GM23248 (cell line): ENCODE results near the gene ITSN2. TPM values are rescaled to one million over a fixed set of nuclear protein-coding genes. Genes with fewer than 3 reads are reported as not detected.

Experiments used
- DNase-seq: peaks from one replicate; pipeline ENCODE4 v3.0.0-alpha.2; 2015
- H2AFZ ChIP-seq: fragments of 200-600 bp; sonication (generic); 2 replicates; pipeline ENCODE4 v1.6.1; 2016; ENCODE audit warnings: antibody characterized with exemption
- H3F3A ChIP-seq: fragments of 200-600 bp; sonication (generic); 2 replicates; pipeline ENCODE4 v1.6.1; 2016; ENCODE audit warnings: mild to moderate bottlenecking, antibody characterized with exemption, mixed run types; ENCODE audit not compliant: insufficient read depth
- H3K27ac ChIP-seq: fragments of 200-600 bp; sonication (generic); 2 replicates; pipeline ENCODE4 v1.5.1; 2016; ENCODE audit warnings: mild to moderate bottlenecking
- H3K27me3 ChIP-seq: fragments of 200-600 bp; sonication (generic); replicated peaks from 2 replicates; pipeline ENCODE4 v1.6.1; 2016; ENCODE audit warnings: mild to moderate bottlenecking; ENCODE audit not compliant: insufficient read depth
- H3K36me3 ChIP-seq: fragments of 200-600 bp; sonication (generic); 2 replicates; pipeline ENCODE4 v1.6.1; 2016; ENCODE audit warnings: low read depth, mild to moderate bottlenecking
- H3K4me1 ChIP-seq: fragments of 200-600 bp; sonication (generic); 2 replicates; pipeline ENCODE4 v1.6.1; 2016; ENCODE audit warnings: mild to moderate bottlenecking; ENCODE audit not compliant: insufficient read depth
- H3K4me2 ChIP-seq: fragments of 200-600 bp; sonication (generic); one replicate; pipeline ENCODE4 v1.6.1; 2016; ENCODE audit warnings: mild to moderate bottlenecking; ENCODE audit not compliant: unreplicated experiment
- H3K4me3 ChIP-seq: fragments of 200-600 bp; sonication (generic); 2 replicates; pipeline ENCODE4 v1.5.1; 2016; ENCODE audit warnings: mild to moderate bottlenecking
- H3K79me2 ChIP-seq: fragments of 200-600 bp; sonication (generic); 2 replicates; pipeline ENCODE4 v1.6.1; 2016; ENCODE audit warnings: mild to moderate bottlenecking; ENCODE audit not compliant: insufficient read depth
- H3K9ac ChIP-seq: fragments of 200-600 bp; sonication (generic); 2 replicates; pipeline ENCODE4 v1.6.1; 2016; ENCODE audit warnings: mild to moderate bottlenecking
- H3K9me2 ChIP-seq: fragments of 200-600 bp; sonication (generic); 2 replicates; pipeline ENCODE4 v1.6.1; 2016; ENCODE audit warnings: mixed run types, mild to moderate bottlenecking, moderate library complexity; ENCODE audit not compliant: insufficient read depth
- H3K9me3 ChIP-seq: fragments of 200-600 bp; sonication (generic); one replicate; pipeline ENCODE4 v1.6.1; 2017; ENCODE audit warnings: low read depth
- H4K20me1 ChIP-seq: fragments of 200-600 bp; sonication (generic); 2 replicates; pipeline ENCODE4 v1.6.0; 2016; ENCODE audit not compliant: insufficient read depth
- EZH2 ChIP-seq: fragments of 200-600 bp; sonication (generic); IDR thresholded peaks from 2 replicates; pipeline ENCODE4 v1.6.1; 2018; ENCODE audit warnings: antibody characterized with exemption, mild to moderate bottlenecking; ENCODE audit not compliant: insufficient read depth, poor library complexity, severe bottlenecking
- EZH2phosphoT487 ChIP-seq: fragments of 200-600 bp; sonication (generic); IDR thresholded peaks from 2 replicates; pipeline ENCODE4 v1.6.1; 2018; ENCODE audit warnings: antibody characterized with exemption, moderate library complexity, mild to moderate bottlenecking, low read depth; ENCODE audit not compliant: insufficient read depth
- WGBS, 2 experiments: methylation state at CpG; one replicate each; pipeline ENCODE4 v1.1.6; 2015 to 2017; ENCODE audit warnings: low lambda C conversion rate in 2 of 2, low coverage in 1 of 2; ENCODE audit errors: missing lambda C conversion rate in 2 of 2; 5-methylcytosine and 5-hydroxymethylcytosine counted together
- in situ Hi-C: fragments of 300-500 bp; cut with MboI; formaldehyde crosslinking; loops from 2 replicates; pipeline ENCODE4 v1.15.0; 2020
- polyA plus RNA-seq: library from polyadenylated mRNA; unstranded; fragments of >200 nt; fragmentation: Nextera tagmentation; extraction: Ambion mirVana; gene quantifications from 2 replicates; pipeline ENCODE4 v1.2.1, GENCODE V29; 2016
- total RNA-seq: library from RNA; depleted of rRNA; stranded (reverse); fragments of >200 nt; shearing (Covaris generic); gene quantifications from 2 replicates; pipeline ENCODE4 v1.2.3, GENCODE V29; 2014

The ITSN2 gene
- total and polyA plus RNA-seq, 2 experiments from 2014 or later = 12.9 to 19.2 TPM

- Histone ChIP-seq H3K4me3 (no peak overlapping the region), H2AFZ (no peak overlapping the region), H3K4me2 (no peak overlapping the region), H3K36me3 (peaks cover 12% of the 10 kb centered on the region), H3K79me2 (no peaks in the 10 kb centered on the region), H3K4me1 (peaks cover 5% of the 10 kb centered on the region; the same call in 1 of the 2 replicates), H3K27ac (no peak overlapping the region), H4K20me1 (no peaks in the 10 kb centered on the region), H3F3A (no peaks in the 10 kb centered on the region), H3K9ac (no peak overlapping the region), H3K9me3 (no peaks in the 10 kb centered on the region), H3K9me2 (no peaks in the 10 kb centered on the region), H3K27me3 (no peaks in the 10 kb centered on the region)
- no peak for DNase-seq
- in situ Hi-C loops = no loop called here
- 100% methylated on average over 2 of the region's 2 CpGs for WGBS, 2 experiments
- TF ChIP-seq EZH2 (no peak), EZH2phosphoT487 (no peak)
Measured at GRCh38 chr2:24272161-24272802, 88.1 kb downstream of the ITSN2 start.

GRCh38 chr2:24269265-24269664 is 91.1 kb downstream of the ITSN2 start:
- Histone ChIP-seq H3K9me2 (no peaks in the 10 kb centered on the region), H3K9ac (no peak overlapping the region), H2AFZ (no peak overlapping the region), H3K4me3 (no peak overlapping the region), H3K27ac (no peak overlapping the region), H3K4me2 (no peak overlapping the region), H3K9me3 (no peaks in the 10 kb centered on the region), H3K36me3 (peaks cover 14% of the 10 kb centered on the region), H3F3A (no peaks in the 10 kb centered on the region), H3K4me1 (peaks cover 6% of the 10 kb centered on the region; the same call in 1 of the 2 replicates), H3K79me2 (no peaks in the 10 kb centered on the region), H3K27me3 (no peaks in the 10 kb centered on the region), H4K20me1 (no peaks in the 10 kb centered on the region)
- no peak for TF ChIP-seq EZH2phosphoT487
- no peak for TF ChIP-seq EZH2
- WGBS, 2 experiments = 89 to 90% methylated on average over 3 of the region's 3 CpGs
- DNase-seq = peak; percentile 19
- in situ Hi-C loops = no loop called here

- Histone ChIP-seq H3K4me3 (no peak overlapping the region), H3K27me3 (no peaks in the 10 kb centered on the region), H3K4me2 (no peak overlapping the region), H2AFZ (no peak overlapping the region), H3K4me1 (peaks cover 28% of the 10 kb centered on the region), H3K79me2 (no peaks in the 10 kb centered on the region), H3K36me3 (peaks cover 11% of the 10 kb centered on the region; the same call in 1 of the 2 replicates), H3K9me2 (no peaks in the 10 kb centered on the region), H4K20me1 (no peaks in the 10 kb centered on the region), H3K9ac (no peak overlapping the region), H3F3A (peaks cover 4% of the 10 kb centered on the region), H3K9me3 (no peaks in the 10 kb centered on the region), H3K27ac (no peak overlapping the region)
- no peak for DNase-seq
- in situ Hi-C loops = no loop called here
- 90 to 98% methylated on average over 2 of the region's 2 CpGs for WGBS, 2 experiments
- no peak for TF ChIP-seq EZH2phosphoT487
- no peak for TF ChIP-seq EZH2
Measured at GRCh38 chr2:24265212-24265611, 95.1 kb downstream of the ITSN2 start.

- Histone ChIP-seq H3K27me3 (no peaks in the 10 kb centered on the region), H4K20me1 (no peaks in the 10 kb centered on the region), H3K27ac (no peak overlapping the region), H3K9me3 (no peaks in the 10 kb centered on the region), H3K9ac (no peak overlapping the region), H3K36me3 (peaks cover 11% of the 10 kb centered on the region; the same call in 1 of the 2 replicates), H3K4me1 (peaks cover 23% of the 10 kb centered on the region), H3K9me2 (no peaks in the 10 kb centered on the region), H3K79me2 (no peaks in the 10 kb centered on the region), H3K4me2 (no peak overlapping the region), H3F3A (peaks cover 4% of the 10 kb centered on the region), H3K4me3 (no peak overlapping the region), H2AFZ (no peak overlapping the region)
- peak; percentile 50 for DNase-seq
- TF ChIP-seq EZH2 (no peak), EZH2phosphoT487 (no peak)
- in situ Hi-C loops = no loop called here
- 76 to 80% methylated on average over 1 of the region's 1 CpG for WGBS, 2 experiments
Measured at GRCh38 chr2:24262421-24262970, 97.8 kb downstream of the ITSN2 start.
